ENCODE results near the gene DYDC1. TPM values are rescaled to one million over a fixed set of nuclear protein-coding genes. Genes with fewer than 3 reads are reported as not detected.

DYDC1 gene
- total RNA-seq, 1 donor from 2014 or later, result not detected

GRCh38 chr10:80397014-80397413 is 40.5 kb upstream of the DYDC1 start:
- DNase-seq, result no peak
- no peak for TF ChIP-seq CTCF (IDR thresholded peaks at IDR 0.05; ENCODE audit: borderline replicate concordance)

GRCh38 chr10:80394358-80394916 is 37.9 kb upstream of the DYDC1 start:
- no peak overlapping the region for H3K27ac ChIP-seq (replicated peaks)
- H3K27me3 ChIP-seq (ENCODE audit: low read depth), result no peaks in the 10 kb centered on the region
- intact Hi-C loops (cut with micrococcal nuclease), result no loop called here
- no peak for DNase-seq
- no peaks in the 10 kb centered on the region for H3K9me3 ChIP-seq (replicated peaks)
- no peaks in the 10 kb centered on the region for H3K36me3 ChIP-seq
- no peak overlapping the region for H3K4me3 ChIP-seq
- H3K4me1 ChIP-seq, result no peaks in the 10 kb centered on the region
- no peak for TF ChIP-seq CTCF (IDR thresholded peaks at IDR 0.05; ENCODE audit: borderline replicate concordance)

More at GRCh38 chr10:80397014-80397413, 40.5 kb upstream of the DYDC1 start:
- Histone ChIP-seq H3K27me3 (ENCODE audit: low read depth) (no peaks in the 10 kb centered on the region), H3K27ac (replicated peaks) (peak overlapping the region; percentile 57), H3K9me3 (replicated peaks) (no peaks in the 10 kb centered on the region), H3K36me3 (no peaks in the 10 kb centered on the region), H3K4me1 (no peaks in the 10 kb centered on the region), H3K4me3 (no peak overlapping the region)
- intact Hi-C loops (cut with micrococcal nuclease), result no loop called here

GRCh38 chr10:80392250-80392649 is 35.7 kb upstream of the DYDC1 start:
- TF ChIP-seq CTCF (IDR thresholded peaks at IDR 0.05; ENCODE audit: borderline replicate concordance), result no peak
- H3K27ac ChIP-seq (replicated peaks), result no peak overlapping the region

GRCh38 chr10:80390740-80391139 is 34.2 kb upstream of the DYDC1 start:
- no peak overlapping the region for H3K4me3 ChIP-seq
- H3K36me3 ChIP-seq, result no peaks in the 10 kb centered on the region
- H3K4me1 ChIP-seq, result peaks cover 20% of the 10 kb centered on the region
- peak overlapping the region; percentile 3 for H3K27ac ChIP-seq (replicated peaks)
- intact Hi-C loops (cut with micrococcal nuclease), result no loop called here
- no peaks in the 10 kb centered on the region for H3K27me3 ChIP-seq (ENCODE audit: low read depth)
- no peak for TF ChIP-seq CTCF (IDR thresholded peaks at IDR 0.05; ENCODE audit: borderline replicate concordance)
- H3K9me3 ChIP-seq (replicated peaks), result no peaks in the 10 kb centered on the region
- DNase-seq, result no peak

More at GRCh38 chr10:80392250-80392649, 35.7 kb upstream of the DYDC1 start:
- Histone ChIP-seq H3K9me3 (replicated peaks) (no peaks in the 10 kb centered on the region), H3K36me3 (no peaks in the 10 kb centered on the region), H3K4me1 (peaks cover 19% of the 10 kb centered on the region), H3K27me3 (ENCODE audit: low read depth) (no peaks in the 10 kb centered on the region), H3K4me3 (no peak overlapping the region)
- intact Hi-C loops (cut with micrococcal nuclease), result no loop called here
- no peak for DNase-seq

- DNase-seq, result no peak
- Histone ChIP-seq H3K36me3 (no peaks in the 10 kb centered on the region), H3K27ac (replicated peaks) (no peak overlapping the region), H3K4me1 (peaks cover 13% of the 10 kb centered on the region), H3K9me3 (replicated peaks) (no peaks in the 10 kb centered on the region), H3K4me3 (no peak overlapping the region), H3K27me3 (ENCODE audit: low read depth) (no peaks in the 10 kb centered on the region)
- TF ChIP-seq CTCF (IDR thresholded peaks at IDR 0.05; ENCODE audit: borderline replicate concordance), result peak; percentile 80
- intact Hi-C loops (cut with micrococcal nuclease), result loop anchor here (5.0 kb wide), 1 partner anchor 119 kb away; no protein-coding TSS in a partner anchor
Observed at GRCh38 chr10:80382989-80383388, 26.4 kb upstream of the DYDC1 start.

Data from left ventricle myocardium inferior (tissue), 1 donor.